GM23338 (cell line): ENCODE results near the gene MRPS5. TPM values are rescaled to one million over a fixed set of nuclear protein-coding genes. Genes with fewer than 3 reads are reported as not detected.
"Not testable (repeated sequence)": the region's sequence is repeated elsewhere in the genome, so short reads cannot be mapped to it uniquely, and the experiment has no call there.

ENCODE experiments used
- ATAC-seq: fragments of 200-7000 bp; cut with Tn5 transposase; 3 replicates; pipeline ENCODE4 v1.9.1; 2020
- DNase-seq: peaks from one replicate; pipeline ENCODE4 v3.0.0-alpha.2; 2015; ENCODE audit warnings: low spot score
- H2AFZ ChIP-seq: fragments of 200-600 bp; sonication (generic); 2 replicates; pipeline ENCODE4 v1.8.0; 2016; ENCODE audit warnings: antibody characterized with exemption, mild to moderate bottlenecking, moderate library complexity
- H3F3A ChIP-seq: fragments of 200-600 bp; sonication (generic); replicated peaks from 2 replicates; pipeline ENCODE4 v1.8.0; 2017; ENCODE audit warnings: antibody characterized with exemption, mixed run types, low read depth
- H3K27ac ChIP-seq: fragments of 200-600 bp; sonication (generic); 2 replicates; pipeline ENCODE4 v1.6.1; 2016; ENCODE audit warnings: low read depth
- H3K27me3 ChIP-seq: fragments of 200-600 bp; sonication (generic); 2 replicates; pipeline ENCODE4 v1.8.0; 2016; ENCODE audit warnings: mild to moderate bottlenecking, mixed run types, moderate library complexity; ENCODE audit not compliant: insufficient read depth
- H3K36me3 ChIP-seq: fragments of 200-600 bp; sonication (generic); 2 replicates; pipeline ENCODE4 v1.8.0; 2016; ENCODE audit warnings: mild to moderate bottlenecking; ENCODE audit not compliant: insufficient read depth
- H3K4me1 ChIP-seq: fragments of 200-600 bp; sonication (generic); 2 replicates; pipeline ENCODE4 v1.8.0; 2016; ENCODE audit warnings: mild to moderate bottlenecking, moderate library complexity; ENCODE audit not compliant: insufficient read depth
- H3K4me2 ChIP-seq: fragments of 200-600 bp; sonication (generic); 2 replicates; pipeline ENCODE4 v1.7.1; 2017; ENCODE audit warnings: mixed run types
- H3K4me3 ChIP-seq: fragments of 200-600 bp; sonication (generic); 2 replicates; pipeline ENCODE4 v1.6.1; 2016; ENCODE audit warnings: mixed run types
- H3K79me2 ChIP-seq: fragments of 200-600 bp; sonication (generic); replicated peaks from 2 replicates; pipeline ENCODE4 v1.8.0; 2017; ENCODE audit warnings: mild to moderate bottlenecking; ENCODE audit not compliant: insufficient read depth
- H3K9me2 ChIP-seq: fragments of 200-600 bp; sonication (generic); 2 replicates; pipeline ENCODE4 v1.8.0; 2017; ENCODE audit not compliant: insufficient read depth
- H4K20me1 ChIP-seq: fragments of 200-600 bp; sonication (generic); replicated peaks from 2 replicates; pipeline ENCODE4 v1.8.0; 2017; ENCODE audit warnings: mild to moderate bottlenecking; ENCODE audit not compliant: insufficient read depth
- H3K27ac Mint-ChIP-seq: 2 replicates; pipeline ENCODE4 v1.8.0; 2020; ENCODE audit warnings: inconsistent platforms, mild to moderate bottlenecking, moderate library complexity, mixed read lengths
- H3K27me3 Mint-ChIP-seq: 3 replicates; pipeline ENCODE4 v1.8.0; 2022; ENCODE audit warnings: low read depth, mild to moderate bottlenecking, moderate library complexity, mixed read lengths, inconsistent platforms; ENCODE audit not compliant: insufficient read depth, poor library complexity
- H3K36me3 Mint-ChIP-seq: 3 replicates; pipeline ENCODE4 v1.8.0; 2021; ENCODE audit warnings: low read depth, mild to moderate bottlenecking, inconsistent platforms, moderate library complexity, mixed read lengths
- H3K4me1 Mint-ChIP-seq: 3 replicates; pipeline ENCODE4 v1.8.0; 2020; ENCODE audit warnings: mild to moderate bottlenecking, inconsistent platforms, mixed read lengths
- H3K4me3 Mint-ChIP-seq: 3 replicates; pipeline ENCODE4 v1.8.0; 2021; ENCODE audit warnings: moderate library complexity, mild to moderate bottlenecking, inconsistent platforms, mixed read lengths
- H3K9me3 Mint-ChIP-seq: 3 replicates; pipeline ENCODE4 v1.8.0; 2020; ENCODE audit warnings: moderate library complexity, mild to moderate bottlenecking, inconsistent platforms, mixed read lengths
- EZH2 ChIP-seq: fragments of 200-600 bp; sonication (generic); IDR thresholded peaks from one replicate; pipeline ENCODE4 v1.8.0; 2017; ENCODE audit warnings: antibody characterized with exemption, mild to moderate bottlenecking, low read depth; ENCODE audit not compliant: unreplicated experiment
- EZH2phosphoT487 ChIP-seq: fragments of 200-600 bp; sonication (generic); IDR thresholded peaks from one replicate; pipeline ENCODE4 v1.8.1; 2018; ENCODE audit warnings: antibody characterized with exemption; ENCODE audit not compliant: unreplicated experiment
- NANOG ChIP-seq: IDR thresholded peaks from 2 replicates; pipeline ENCODE4 v1.6.1; 2016; ENCODE audit warnings: antibody characterized with exemption, borderline replicate concordance
- polyA plus RNA-seq: library from polyadenylated mRNA; unstranded; fragments of >200 nt; fragmentation: Nextera tagmentation; extraction: Ambion mirVana; gene quantifications from 2 replicates; pipeline ENCODE4 v1.2.1, GENCODE V29; 2016
- total RNA-seq: library from RNA; depleted of rRNA; stranded (reverse); fragments of >200 nt; shearing (Covaris generic); gene quantifications from 2 replicates; pipeline ENCODE4 v1.2.3, GENCODE V29; 2014
- TF ChIP-seq, protein P1 (sequence below), 2 experiments: fragments of 200-600 bp in 1 of 2; sonication (generic) in 1 of 2; conservative IDR thresholded peaks; 2 replicates each; pipeline versions ENCODE4 v1.5.1 to v1.6.1; 2016 to 2017; ENCODE audit warnings: antibody characterized with exemption in 2 of 2, low read depth in 2 of 2, mild to moderate bottlenecking in 2 of 2, moderate library complexity in 1 of 2
- TF ChIP-seq, protein P2 (sequence below): IDR thresholded peaks from 2 replicates; pipeline ENCODE4 v1.6.1; 2016; ENCODE audit warnings: antibody characterized with exemption
- TF ChIP-seq, protein P3 (sequence below): IDR thresholded peaks from one replicate; pipeline ENCODE4 v1.6.1; 2018; ENCODE audit warnings: antibody characterized with exemption; ENCODE audit not compliant: unreplicated experiment

Gene MRPS5
- total and polyA plus RNA-seq, 2 experiments from 2014 or later = 51.9 to 79.0 TPM

- TF ChIP-seq, protein P1, sequence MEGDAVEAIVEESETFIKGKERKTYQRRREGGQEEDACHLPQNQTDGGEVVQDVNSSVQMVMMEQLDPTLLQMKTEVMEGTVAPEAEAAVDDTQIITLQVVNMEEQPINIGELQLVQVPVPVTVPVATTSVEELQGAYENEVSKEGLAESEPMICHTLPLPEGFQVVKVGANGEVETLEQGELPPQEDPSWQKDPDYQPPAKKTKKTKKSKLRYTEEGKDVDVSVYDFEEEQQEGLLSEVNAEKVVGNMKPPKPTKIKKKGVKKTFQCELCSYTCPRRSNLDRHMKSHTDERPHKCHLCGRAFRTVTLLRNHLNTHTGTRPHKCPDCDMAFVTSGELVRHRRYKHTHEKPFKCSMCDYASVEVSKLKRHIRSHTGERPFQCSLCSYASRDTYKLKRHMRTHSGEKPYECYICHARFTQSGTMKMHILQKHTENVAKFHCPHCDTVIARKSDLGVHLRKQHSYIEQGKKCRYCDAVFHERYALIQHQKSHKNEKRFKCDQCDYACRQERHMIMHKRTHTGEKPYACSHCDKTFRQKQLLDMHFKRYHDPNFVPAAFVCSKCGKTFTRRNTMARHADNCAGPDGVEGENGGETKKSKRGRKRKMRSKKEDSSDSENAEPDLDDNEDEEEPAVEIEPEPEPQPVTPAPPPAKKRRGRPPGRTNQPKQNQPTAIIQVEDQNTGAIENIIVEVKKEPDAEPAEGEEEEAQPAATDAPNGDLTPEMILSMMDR (conservative IDR thresholded peaks at IDR 0.05; ENCODE audit: low read depth in 2 of 2) = no peak
- TF ChIP-seq, protein P2, sequence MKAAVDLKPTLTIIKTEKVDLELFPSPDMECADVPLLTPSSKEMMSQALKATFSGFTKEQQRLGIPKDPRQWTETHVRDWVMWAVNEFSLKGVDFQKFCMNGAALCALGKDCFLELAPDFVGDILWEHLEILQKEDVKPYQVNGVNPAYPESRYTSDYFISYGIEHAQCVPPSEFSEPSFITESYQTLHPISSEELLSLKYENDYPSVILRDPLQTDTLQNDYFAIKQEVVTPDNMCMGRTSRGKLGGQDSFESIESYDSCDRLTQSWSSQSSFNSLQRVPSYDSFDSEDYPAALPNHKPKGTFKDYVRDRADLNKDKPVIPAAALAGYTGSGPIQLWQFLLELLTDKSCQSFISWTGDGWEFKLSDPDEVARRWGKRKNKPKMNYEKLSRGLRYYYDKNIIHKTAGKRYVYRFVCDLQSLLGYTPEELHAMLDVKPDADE = no peak
- TF ChIP-seq, protein P3, sequence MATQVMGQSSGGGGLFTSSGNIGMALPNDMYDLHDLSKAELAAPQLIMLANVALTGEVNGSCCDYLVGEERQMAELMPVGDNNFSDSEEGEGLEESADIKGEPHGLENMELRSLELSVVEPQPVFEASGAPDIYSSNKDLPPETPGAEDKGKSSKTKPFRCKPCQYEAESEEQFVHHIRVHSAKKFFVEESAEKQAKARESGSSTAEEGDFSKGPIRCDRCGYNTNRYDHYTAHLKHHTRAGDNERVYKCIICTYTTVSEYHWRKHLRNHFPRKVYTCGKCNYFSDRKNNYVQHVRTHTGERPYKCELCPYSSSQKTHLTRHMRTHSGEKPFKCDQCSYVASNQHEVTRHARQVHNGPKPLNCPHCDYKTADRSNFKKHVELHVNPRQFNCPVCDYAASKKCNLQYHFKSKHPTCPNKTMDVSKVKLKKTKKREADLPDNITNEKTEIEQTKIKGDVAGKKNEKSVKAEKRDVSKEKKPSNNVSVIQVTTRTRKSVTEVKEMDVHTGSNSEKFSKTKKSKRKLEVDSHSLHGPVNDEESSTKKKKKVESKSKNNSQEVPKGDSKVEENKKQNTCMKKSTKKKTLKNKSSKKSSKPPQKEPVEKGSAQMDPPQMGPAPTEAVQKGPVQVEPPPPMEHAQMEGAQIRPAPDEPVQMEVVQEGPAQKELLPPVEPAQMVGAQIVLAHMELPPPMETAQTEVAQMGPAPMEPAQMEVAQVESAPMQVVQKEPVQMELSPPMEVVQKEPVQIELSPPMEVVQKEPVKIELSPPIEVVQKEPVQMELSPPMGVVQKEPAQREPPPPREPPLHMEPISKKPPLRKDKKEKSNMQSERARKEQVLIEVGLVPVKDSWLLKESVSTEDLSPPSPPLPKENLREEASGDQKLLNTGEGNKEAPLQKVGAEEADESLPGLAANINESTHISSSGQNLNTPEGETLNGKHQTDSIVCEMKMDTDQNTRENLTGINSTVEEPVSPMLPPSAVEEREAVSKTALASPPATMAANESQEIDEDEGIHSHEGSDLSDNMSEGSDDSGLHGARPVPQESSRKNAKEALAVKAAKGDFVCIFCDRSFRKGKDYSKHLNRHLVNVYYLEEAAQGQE = no peak
- TF ChIP-seq NANOG (no peak), EZH2 (no peak), EZH2phosphoT487 (no peak)
These were observed 82.8 kb downstream of the MRPS5 start (continued) for GRCh38 chr2:95038635-95039298.

- H3K4me2 ChIP-seq, H3K4me3 ChIP-seq, H3K4me1 ChIP-seq, H2AFZ ChIP-seq, DNase-seq, H3K27me3 ChIP-seq, H3K4me1 Mint-ChIP-seq, H3K9me2 ChIP-seq, H3K27ac ChIP-seq, H3F3A ChIP-seq, ATAC-seq, H3K4me3 Mint-ChIP-seq, H3K36me3 ChIP-seq, H3K27ac Mint-ChIP-seq, H3K79me2 ChIP-seq, H4K20me1 ChIP-seq: not testable (repeated sequence)
- Mint-ChIP-seq H3K27me3 (peaks cover 18% of the 10 kb centered on the region), H3K36me3 (peaks cover 11% of the 10 kb centered on the region; the same call in 1 of the 3 replicates), H3K9me3 (peaks cover 11% of the 10 kb centered on the region)
These were observed 83.6 kb downstream of the MRPS5 start for GRCh38 chr2:95037841-95038585.
